Measurements from ENCODE around the gene CCL16. TPM values are rescaled to one million over a fixed set of nuclear protein-coding genes. Genes with fewer than 3 reads are reported as not detected.

Gene CCL16
- total and polyA plus RNA-seq, 2 experiments from 2014 or later, result not detected

DNA sequence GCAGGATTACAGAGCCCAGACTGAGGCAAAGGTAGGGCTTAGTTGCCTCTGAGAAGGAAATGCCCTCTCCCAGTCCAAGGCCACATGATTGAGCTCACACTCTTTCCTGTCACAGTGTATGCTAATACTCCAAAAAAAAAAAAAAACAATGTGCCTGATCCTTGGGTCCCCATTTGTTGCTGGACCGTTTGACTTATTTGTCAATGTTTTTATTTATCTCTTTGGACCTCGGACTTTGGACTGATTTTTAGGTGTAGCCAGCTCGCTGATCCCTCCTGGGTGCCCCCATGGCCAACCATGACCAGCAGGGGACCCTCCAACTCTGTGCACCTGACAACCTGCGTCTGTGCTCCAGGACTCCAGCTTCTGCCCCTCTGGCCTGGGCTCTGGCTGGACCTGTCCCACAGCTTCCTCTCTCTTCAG is 622 bp upstream of the CCL16 start:
- Histone ChIP-seq H3K27ac (ENCODE audit: low read depth) (no peak overlapping the region), H3K9me2 (ENCODE audit: insufficient read depth) (peaks cover 7% of the 10 kb centered on the region; the same call in 1 of the 2 replicates), H3F3A (replicated peaks; ENCODE audit: low read depth) (no peaks in the 10 kb centered on the region), H2AFZ (no peak overlapping the region), H3K4me2 (no peak overlapping the region), H3K4me1 (ENCODE audit: insufficient read depth) (no peaks in the 10 kb centered on the region), H3K27me3 (ENCODE audit: insufficient read depth) (no peaks in the 10 kb centered on the region), H3K4me3 (no peak overlapping the region), H3K36me3 (ENCODE audit: insufficient read depth) (no peaks in the 10 kb centered on the region), H4K20me1 (replicated peaks; ENCODE audit: insufficient read depth) (no peaks in the 10 kb centered on the region), H3K79me2 (replicated peaks; ENCODE audit: insufficient read depth) (no peaks in the 10 kb centered on the region)
- H3K9me3 Mint-ChIP-seq, result no peaks in the 10 kb centered on the region
- ATAC-seq, result peak; percentile 78
- TF ChIP-seq, protein P1, sequence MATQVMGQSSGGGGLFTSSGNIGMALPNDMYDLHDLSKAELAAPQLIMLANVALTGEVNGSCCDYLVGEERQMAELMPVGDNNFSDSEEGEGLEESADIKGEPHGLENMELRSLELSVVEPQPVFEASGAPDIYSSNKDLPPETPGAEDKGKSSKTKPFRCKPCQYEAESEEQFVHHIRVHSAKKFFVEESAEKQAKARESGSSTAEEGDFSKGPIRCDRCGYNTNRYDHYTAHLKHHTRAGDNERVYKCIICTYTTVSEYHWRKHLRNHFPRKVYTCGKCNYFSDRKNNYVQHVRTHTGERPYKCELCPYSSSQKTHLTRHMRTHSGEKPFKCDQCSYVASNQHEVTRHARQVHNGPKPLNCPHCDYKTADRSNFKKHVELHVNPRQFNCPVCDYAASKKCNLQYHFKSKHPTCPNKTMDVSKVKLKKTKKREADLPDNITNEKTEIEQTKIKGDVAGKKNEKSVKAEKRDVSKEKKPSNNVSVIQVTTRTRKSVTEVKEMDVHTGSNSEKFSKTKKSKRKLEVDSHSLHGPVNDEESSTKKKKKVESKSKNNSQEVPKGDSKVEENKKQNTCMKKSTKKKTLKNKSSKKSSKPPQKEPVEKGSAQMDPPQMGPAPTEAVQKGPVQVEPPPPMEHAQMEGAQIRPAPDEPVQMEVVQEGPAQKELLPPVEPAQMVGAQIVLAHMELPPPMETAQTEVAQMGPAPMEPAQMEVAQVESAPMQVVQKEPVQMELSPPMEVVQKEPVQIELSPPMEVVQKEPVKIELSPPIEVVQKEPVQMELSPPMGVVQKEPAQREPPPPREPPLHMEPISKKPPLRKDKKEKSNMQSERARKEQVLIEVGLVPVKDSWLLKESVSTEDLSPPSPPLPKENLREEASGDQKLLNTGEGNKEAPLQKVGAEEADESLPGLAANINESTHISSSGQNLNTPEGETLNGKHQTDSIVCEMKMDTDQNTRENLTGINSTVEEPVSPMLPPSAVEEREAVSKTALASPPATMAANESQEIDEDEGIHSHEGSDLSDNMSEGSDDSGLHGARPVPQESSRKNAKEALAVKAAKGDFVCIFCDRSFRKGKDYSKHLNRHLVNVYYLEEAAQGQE (IDR thresholded peaks at IDR 0.05; ENCODE audit: unreplicated experiment), result no peak
- TF ChIP-seq, protein P2, sequence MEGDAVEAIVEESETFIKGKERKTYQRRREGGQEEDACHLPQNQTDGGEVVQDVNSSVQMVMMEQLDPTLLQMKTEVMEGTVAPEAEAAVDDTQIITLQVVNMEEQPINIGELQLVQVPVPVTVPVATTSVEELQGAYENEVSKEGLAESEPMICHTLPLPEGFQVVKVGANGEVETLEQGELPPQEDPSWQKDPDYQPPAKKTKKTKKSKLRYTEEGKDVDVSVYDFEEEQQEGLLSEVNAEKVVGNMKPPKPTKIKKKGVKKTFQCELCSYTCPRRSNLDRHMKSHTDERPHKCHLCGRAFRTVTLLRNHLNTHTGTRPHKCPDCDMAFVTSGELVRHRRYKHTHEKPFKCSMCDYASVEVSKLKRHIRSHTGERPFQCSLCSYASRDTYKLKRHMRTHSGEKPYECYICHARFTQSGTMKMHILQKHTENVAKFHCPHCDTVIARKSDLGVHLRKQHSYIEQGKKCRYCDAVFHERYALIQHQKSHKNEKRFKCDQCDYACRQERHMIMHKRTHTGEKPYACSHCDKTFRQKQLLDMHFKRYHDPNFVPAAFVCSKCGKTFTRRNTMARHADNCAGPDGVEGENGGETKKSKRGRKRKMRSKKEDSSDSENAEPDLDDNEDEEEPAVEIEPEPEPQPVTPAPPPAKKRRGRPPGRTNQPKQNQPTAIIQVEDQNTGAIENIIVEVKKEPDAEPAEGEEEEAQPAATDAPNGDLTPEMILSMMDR (conservative IDR thresholded peaks at IDR 0.05; ENCODE audit: low read depth in 2 of 2), result peak; percentile 48 to 73
- no peak for TF ChIP-seq STAT1 (IDR thresholded peaks at IDR 0.05; ENCODE audit: unreplicated experiment)
- TF ChIP-seq, protein P3, sequence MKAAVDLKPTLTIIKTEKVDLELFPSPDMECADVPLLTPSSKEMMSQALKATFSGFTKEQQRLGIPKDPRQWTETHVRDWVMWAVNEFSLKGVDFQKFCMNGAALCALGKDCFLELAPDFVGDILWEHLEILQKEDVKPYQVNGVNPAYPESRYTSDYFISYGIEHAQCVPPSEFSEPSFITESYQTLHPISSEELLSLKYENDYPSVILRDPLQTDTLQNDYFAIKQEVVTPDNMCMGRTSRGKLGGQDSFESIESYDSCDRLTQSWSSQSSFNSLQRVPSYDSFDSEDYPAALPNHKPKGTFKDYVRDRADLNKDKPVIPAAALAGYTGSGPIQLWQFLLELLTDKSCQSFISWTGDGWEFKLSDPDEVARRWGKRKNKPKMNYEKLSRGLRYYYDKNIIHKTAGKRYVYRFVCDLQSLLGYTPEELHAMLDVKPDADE (IDR thresholded peaks at IDR 0.05), result no peak
- TF ChIP-seq ZNF114 (CRISPR knock-in tag; IDR thresholded peaks at IDR 0.05), result no peak
- TF ChIP-seq, protein P4, sequence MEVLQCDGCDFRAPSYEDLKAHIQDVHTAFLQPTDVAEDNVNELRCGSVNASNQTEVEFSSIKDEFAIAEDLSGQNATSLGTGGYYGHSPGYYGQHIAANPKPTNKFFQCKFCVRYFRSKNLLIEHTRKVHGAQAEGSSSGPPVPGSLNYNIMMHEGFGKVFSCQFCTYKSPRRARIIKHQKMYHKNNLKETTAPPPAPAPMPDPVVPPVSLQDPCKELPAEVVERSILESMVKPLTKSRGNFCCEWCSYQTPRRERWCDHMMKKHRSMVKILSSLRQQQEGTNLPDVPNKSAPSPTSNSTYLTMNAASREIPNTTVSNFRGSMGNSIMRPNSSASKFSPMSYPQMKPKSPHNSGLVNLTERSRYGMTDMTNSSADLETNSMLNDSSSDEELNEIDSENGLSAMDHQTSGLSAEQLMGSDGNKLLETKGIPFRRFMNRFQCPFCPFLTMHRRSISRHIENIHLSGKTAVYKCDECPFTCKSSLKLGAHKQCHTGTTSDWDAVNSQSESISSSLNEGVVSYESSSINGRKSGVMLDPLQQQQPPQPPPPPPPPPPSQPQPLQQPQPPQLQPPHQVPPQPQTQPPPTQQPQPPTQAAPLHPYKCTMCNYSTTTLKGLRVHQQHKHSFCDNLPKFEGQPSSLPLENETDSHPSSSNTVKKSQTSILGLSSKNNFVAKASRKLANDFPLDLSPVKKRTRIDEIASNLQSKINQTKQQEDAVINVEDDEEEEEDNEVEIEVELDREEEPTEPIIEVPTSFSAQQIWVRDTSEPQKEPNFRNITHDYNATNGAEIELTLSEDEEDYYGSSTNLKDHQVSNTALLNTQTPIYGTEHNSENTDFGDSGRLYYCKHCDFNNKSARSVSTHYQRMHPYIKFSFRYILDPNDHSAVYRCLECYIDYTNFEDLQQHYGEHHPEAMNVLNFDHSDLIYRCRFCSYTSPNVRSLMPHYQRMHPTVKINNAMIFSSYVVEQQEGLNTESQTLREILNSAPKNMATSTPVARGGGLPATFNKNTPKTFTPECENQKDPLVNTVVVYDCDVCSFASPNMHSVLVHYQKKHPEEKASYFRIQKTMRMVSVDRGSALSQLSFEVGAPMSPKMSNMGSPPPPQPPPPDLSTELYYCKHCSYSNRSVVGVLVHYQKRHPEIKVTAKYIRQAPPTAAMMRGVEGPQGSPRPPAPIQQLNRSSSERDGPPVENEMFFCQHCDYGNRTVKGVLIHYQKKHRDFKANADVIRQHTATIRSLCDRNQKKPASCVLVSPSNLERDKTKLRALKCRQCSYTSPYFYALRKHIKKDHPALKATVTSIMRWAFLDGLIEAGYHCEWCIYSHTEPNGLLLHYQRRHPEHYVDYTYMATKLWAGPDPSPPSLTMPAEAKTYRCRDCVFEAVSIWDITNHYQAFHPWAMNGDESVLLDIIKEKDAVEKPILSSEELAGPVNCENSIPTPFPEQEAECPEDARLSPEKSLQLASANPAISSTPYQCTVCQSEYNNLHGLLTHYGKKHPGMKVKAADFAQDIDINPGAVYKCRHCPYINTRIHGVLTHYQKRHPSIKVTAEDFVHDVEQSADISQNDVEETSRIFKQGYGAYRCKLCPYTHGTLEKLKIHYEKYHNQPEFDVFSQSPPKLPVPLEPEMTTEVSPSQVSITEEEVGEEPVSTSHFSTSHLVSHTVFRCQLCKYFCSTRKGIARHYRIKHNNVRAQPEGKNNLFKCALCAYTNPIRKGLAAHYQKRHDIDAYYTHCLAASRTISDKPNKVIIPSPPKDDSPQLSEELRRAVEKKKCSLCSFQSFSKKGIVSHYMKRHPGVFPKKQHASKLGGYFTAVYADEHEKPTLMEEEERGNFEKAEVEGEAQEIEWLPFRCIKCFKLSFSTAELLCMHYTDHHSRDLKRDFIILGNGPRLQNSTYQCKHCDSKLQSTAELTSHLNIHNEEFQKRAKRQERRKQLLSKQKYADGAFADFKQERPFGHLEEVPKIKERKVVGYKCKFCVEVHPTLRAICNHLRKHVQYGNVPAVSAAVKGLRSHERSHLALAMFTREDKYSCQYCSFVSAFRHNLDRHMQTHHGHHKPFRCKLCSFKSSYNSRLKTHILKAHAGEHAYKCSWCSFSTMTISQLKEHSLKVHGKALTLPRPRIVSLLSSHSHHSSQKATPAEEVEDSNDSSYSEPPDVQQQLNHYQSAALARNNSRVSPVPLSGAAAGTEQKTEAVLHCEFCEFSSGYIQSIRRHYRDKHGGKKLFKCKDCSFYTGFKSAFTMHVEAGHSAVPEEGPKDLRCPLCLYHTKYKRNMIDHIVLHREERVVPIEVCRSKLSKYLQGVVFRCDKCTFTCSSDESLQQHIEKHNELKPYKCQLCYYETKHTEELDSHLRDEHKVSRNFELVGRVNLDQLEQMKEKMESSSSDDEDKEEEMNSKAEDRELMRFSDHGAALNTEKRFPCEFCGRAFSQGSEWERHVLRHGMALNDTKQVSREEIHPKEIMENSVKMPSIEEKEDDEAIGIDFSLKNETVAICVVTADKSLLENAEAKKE (CRISPR knock-in tag; IDR thresholded peaks at IDR 0.05), result no peak
- TF ChIP-seq POLR2AphosphoS5 (IDR thresholded peaks at IDR 0.05; ENCODE audit: low read depth), result no peak
- TF ChIP-seq ZNF331 (CRISPR knock-in tag; IDR thresholded peaks at IDR 0.05; ENCODE audit: low read depth), result no peak
- TF ChIP-seq JUNB (IDR thresholded peaks at IDR 0.05; ENCODE audit: unreplicated experiment), result no peak
- H3K36me3 Mint-ChIP-seq (ENCODE audit: low read depth), result no peaks in the 10 kb centered on the region
- H3K27me3 Mint-ChIP-seq (ENCODE audit: insufficient read depth, low read depth, poor library complexity), result peaks cover 6% of the 10 kb centered on the region
- no peaks in the 10 kb centered on the region for H3K4me1 Mint-ChIP-seq
- DNase-seq (ENCODE audit: low spot score), result peak; percentile 54
- no peak overlapping the region for H3K4me3 Mint-ChIP-seq
- no peak overlapping the region for H3K27ac Mint-ChIP-seq
